ENCODE data around the gene NR1H3. TPM values are rescaled to one million over a fixed set of nuclear protein-coding genes. Genes with fewer than 3 reads are reported as not detected.

Gene NR1H3
- total and polyA plus RNA-seq, 2 donors: 26.3 to 100 TPM

DNA sequence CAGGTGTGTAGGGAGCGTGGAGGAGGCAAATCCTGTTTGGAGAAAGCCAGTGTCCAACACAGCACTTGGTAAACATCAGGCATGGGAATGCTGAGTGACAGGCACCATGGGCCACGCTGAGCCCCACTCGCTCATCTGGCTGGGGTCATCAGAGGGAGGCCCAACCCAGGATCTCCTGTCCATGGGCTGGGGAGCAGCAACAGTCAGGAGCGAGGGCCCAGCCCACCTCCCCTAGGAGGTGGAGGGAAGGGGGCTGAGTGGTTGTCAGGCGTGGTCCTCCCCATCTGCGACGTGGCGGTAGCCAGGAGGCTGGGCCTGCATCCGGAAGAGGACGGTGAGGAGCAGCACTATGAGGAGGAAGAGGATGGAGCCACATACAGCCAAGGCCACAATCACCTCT lies 17.9 kb upstream of the NR1H3 start:
- H3K9me3 ChIP-seq (ENCODE audit: control insufficient read depth in 2 of 2, insufficient read depth in 1 of 2, low read length in 1 of 2): no peaks in the 10 kb centered on the region
- no peaks in the 10 kb centered on the region for H3K27me3 ChIP-seq (ENCODE audit: control insufficient read depth in 2 of 2, insufficient read depth in 1 of 2, low read length in 1 of 2)
- WGBS: 98% methylated on average over 10 of the region's 10 CpGs
- DNase-seq (ENCODE audit: low read depth in 6 of 9, low spot score in 9 of 9): no peak
- H3K4me1 ChIP-seq (ENCODE audit: control insufficient read depth in 2 of 2, insufficient read depth in 2 of 2, low read length in 2 of 2): peaks cover 0 to 2% of the 10 kb centered on the region in 2 donors
- H3K27ac ChIP-seq (ENCODE audit: low read depth in 1 of 2, low read length in 1 of 2): no peak overlapping the region
- peaks cover 72 to 77% of the 10 kb centered on the region in 2 donors for H3K36me3 ChIP-seq (ENCODE audit: control insufficient read depth in 2 of 2, insufficient read depth in 2 of 2, low read length in 1 of 2)
- H3K4me3 ChIP-seq (ENCODE audit: low read length in 2 of 2): no peak overlapping the region

DNA sequence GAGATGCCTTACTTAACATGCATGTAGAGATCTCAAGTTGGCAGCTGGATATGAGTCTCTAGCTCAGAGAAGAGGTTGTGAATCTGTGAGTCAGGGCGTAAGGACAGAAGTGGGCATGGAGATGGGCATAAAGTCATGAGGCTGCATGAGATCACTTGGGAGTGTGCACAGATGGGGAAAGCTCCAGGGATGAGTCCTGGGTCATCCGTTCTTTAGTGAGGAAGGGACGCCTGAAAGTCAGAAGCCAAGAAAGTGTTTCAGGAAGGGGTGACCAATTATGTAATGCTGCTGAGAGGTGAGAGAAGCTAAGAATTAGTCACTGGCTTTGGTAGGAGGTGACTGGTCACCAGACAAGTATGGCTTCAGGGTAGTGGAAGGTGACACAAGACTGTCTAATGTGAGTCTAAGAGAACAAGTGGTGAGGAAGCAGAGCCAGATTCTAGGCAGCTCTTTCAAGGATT lies 15.9 kb upstream of the NR1H3 start:
- WGBS: 99% methylated on average over 3 of the region's 3 CpGs
- Histone ChIP-seq H3K4me3 (ENCODE audit: low read length in 2 of 2) (no peak overlapping the region), H3K4me1 (ENCODE audit: control insufficient read depth in 2 of 2, insufficient read depth in 2 of 2, low read length in 2 of 2) (no peaks in the 10 kb centered on the region), H3K27ac (ENCODE audit: low read depth in 1 of 2, low read length in 1 of 2) (no peak overlapping the region), H3K9me3 (ENCODE audit: control insufficient read depth in 2 of 2, insufficient read depth in 1 of 2, low read length in 1 of 2) (no peaks in the 10 kb centered on the region), H3K36me3 (ENCODE audit: control insufficient read depth in 2 of 2, insufficient read depth in 2 of 2, low read length in 1 of 2) (peaks cover 71 to 75% of the 10 kb centered on the region in 2 donors), H3K27me3 (ENCODE audit: control insufficient read depth in 2 of 2, insufficient read depth in 1 of 2, low read length in 1 of 2) (no peaks in the 10 kb centered on the region)
- DNase-seq (ENCODE audit: low read depth in 6 of 9, low spot score in 9 of 9): no peak

DNA sequence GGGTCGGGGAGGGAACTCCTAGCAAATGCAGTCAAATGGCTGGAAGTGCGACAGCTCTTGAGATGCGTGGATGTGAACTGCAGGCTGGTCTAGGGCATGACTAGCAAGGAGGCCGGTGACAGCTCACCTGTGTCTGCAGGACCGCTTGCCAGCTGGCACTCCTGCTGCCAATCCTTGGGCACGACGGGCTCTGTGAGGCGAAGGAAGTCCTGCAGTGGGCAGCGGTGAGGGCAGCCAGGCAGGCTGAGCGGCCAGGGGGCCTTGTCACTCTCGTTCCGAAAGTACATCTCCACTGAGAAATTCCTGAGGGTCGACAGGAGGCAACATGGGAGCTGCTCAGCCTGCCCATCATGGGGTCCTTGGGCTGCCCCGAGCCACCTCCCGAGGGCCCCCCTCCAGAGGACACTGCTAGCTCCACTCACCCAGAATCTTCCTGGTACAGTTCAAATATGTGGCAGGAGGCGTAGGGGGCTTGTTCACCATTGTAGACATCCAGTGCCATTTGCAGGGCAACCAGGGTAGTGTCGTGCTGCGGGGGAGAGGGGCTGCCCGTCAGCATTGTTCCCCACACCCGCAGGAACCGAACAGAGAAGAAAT lies 15.1 kb upstream of the NR1H3 start:
- Histone ChIP-seq H3K36me3 (ENCODE audit: control insufficient read depth in 2 of 2, insufficient read depth in 2 of 2, low read length in 1 of 2) (peaks cover 68 to 71% of the 10 kb centered on the region in 2 donors), H3K9me3 (ENCODE audit: control insufficient read depth in 2 of 2, insufficient read depth in 1 of 2, low read length in 1 of 2) (no peaks in the 10 kb centered on the region), H3K27me3 (ENCODE audit: control insufficient read depth in 2 of 2, insufficient read depth in 1 of 2, low read length in 1 of 2) (no peaks in the 10 kb centered on the region), H3K4me1 (ENCODE audit: control insufficient read depth in 2 of 2, insufficient read depth in 2 of 2, low read length in 2 of 2) (peaks cover 5 to 7% of the 10 kb centered on the region in 2 donors), H3K4me3 (ENCODE audit: low read length in 2 of 2) (no peak overlapping the region), H3K27ac (ENCODE audit: low read depth in 1 of 2, low read length in 1 of 2) (no peak overlapping the region)
- no peak for DNase-seq (ENCODE audit: low read depth in 6 of 9, low spot score in 9 of 9)
- WGBS: 98% methylated on average over 21 of the region's 21 CpGs

DNA sequence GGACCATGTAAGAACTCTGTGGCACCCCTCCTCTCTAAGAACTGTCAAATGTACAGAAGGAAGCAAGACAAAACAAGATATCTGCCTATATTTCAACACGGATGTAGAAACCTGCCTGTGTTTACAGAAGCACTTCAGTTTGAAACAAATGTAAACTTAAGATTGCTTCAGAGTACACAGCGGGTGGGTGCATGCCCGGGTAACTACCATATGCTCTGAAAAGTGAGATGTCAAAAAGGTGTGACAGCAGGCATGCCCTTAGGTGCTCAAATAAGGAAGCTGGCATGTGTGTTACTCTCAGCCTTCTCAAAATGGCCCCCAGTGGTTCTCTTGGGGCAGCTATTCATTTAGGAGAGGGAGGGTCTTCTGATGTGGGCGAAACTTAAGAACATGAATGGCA lies 14.3 kb upstream of the NR1H3 start:
- H3K27ac ChIP-seq (ENCODE audit: low read depth in 1 of 2, low read length in 1 of 2): no peak overlapping the region
- peaks cover 9 to 14% of the 10 kb centered on the region in 2 donors for H3K4me1 ChIP-seq (ENCODE audit: control insufficient read depth in 2 of 2, insufficient read depth in 2 of 2, low read length in 2 of 2)
- no peak overlapping the region for H3K4me3 ChIP-seq (ENCODE audit: low read length in 2 of 2)
- H3K36me3 ChIP-seq (ENCODE audit: control insufficient read depth in 2 of 2, insufficient read depth in 2 of 2, low read length in 1 of 2): peaks cover 61 to 65% of the 10 kb centered on the region in 2 donors
- 97% methylated on average over 4 of the region's 4 CpGs for WGBS
- H3K9me3 ChIP-seq (ENCODE audit: control insufficient read depth in 2 of 2, insufficient read depth in 1 of 2, low read length in 1 of 2): no peaks in the 10 kb centered on the region
- DNase-seq (ENCODE audit: low read depth in 6 of 9, low spot score in 9 of 9): no peak
- no peaks in the 10 kb centered on the region for H3K27me3 ChIP-seq (ENCODE audit: control insufficient read depth in 2 of 2, insufficient read depth in 1 of 2, low read length in 1 of 2)

GRCh38 chr11:47244448-47245350 lies 13.1 kb upstream of the NR1H3 start:
- 98% methylated on average over 23 of the region's 23 CpGs for WGBS
- no peak overlapping the region for H3K4me3 ChIP-seq (ENCODE audit: low read length in 2 of 2)
- H3K36me3 ChIP-seq (ENCODE audit: control insufficient read depth in 2 of 2, insufficient read depth in 2 of 2, low read length in 1 of 2): peaks cover 53 to 55% of the 10 kb centered on the region in 2 donors
- no peak overlapping the region for H3K27ac ChIP-seq (ENCODE audit: low read depth in 1 of 2, low read length in 1 of 2)
- H3K27me3 ChIP-seq (ENCODE audit: control insufficient read depth in 2 of 2, insufficient read depth in 1 of 2, low read length in 1 of 2): no peaks in the 10 kb centered on the region
- no peak for DNase-seq (ENCODE audit: low read depth in 6 of 9, low spot score in 9 of 9)
- peaks cover 0 to 2% of the 10 kb centered on the region in 2 donors for H3K9me3 ChIP-seq (ENCODE audit: control insufficient read depth in 2 of 2, insufficient read depth in 1 of 2, low read length in 1 of 2)
- peaks cover 14 to 20% of the 10 kb centered on the region in 2 donors for H3K4me1 ChIP-seq (ENCODE audit: control insufficient read depth in 2 of 2, insufficient read depth in 2 of 2, low read length in 2 of 2)

DNA sequence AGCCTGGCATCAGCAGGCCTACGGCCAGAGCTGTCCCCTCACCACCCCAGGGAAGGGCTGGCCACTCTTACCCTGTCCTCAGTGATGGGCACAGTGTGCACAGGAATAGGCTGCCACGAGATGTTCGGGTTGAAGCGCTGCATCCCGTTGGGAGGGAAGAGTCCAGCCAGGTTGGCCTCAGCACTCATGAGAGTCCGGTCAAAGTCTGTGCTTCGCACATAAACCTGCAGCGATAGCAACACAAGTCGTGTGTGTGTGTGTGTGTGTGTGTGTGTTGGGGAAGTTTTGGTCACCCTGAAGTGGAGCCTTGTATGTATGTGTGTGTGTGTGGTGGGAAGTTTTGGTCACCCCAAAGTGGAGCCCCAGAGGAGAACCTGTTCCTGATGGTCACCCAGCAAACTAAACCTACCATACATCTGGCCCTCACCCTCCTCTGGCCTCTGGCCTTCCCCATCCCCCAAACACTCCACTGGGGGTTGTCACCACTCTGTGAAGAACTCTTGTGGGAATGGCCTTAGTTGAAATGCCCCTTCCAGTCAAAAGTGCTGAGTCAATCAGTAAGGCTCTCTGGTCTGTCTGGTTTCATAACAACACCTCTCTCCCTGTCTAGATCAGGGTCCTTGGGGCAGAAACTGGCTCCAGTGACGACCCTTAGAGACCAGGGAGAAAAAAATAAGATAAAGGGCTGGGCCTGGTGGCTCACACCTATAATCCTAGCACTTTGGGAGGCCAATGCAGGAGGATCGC lies 12.0 kb upstream of the NR1H3 start:
- DNase-seq (ENCODE audit: low read depth in 6 of 9, low spot score in 9 of 9): no peak
- peaks cover 46 to 48% of the 10 kb centered on the region in 2 donors for H3K36me3 ChIP-seq (ENCODE audit: control insufficient read depth in 2 of 2, insufficient read depth in 2 of 2, low read length in 1 of 2)
- H3K27ac ChIP-seq (ENCODE audit: low read depth in 1 of 2, low read length in 1 of 2): no peak overlapping the region
- 95% methylated on average over 11 of the region's 11 CpGs for WGBS
- H3K9me3 ChIP-seq (ENCODE audit: control insufficient read depth in 2 of 2, insufficient read depth in 1 of 2, low read length in 1 of 2): peaks cover 0 to 2% of the 10 kb centered on the region in 2 donors
- H3K4me3 ChIP-seq (ENCODE audit: low read length in 2 of 2): no peak overlapping the region
- peaks cover 14 to 20% of the 10 kb centered on the region in 2 donors for H3K4me1 ChIP-seq (ENCODE audit: control insufficient read depth in 2 of 2, insufficient read depth in 2 of 2, low read length in 2 of 2)
- H3K27me3 ChIP-seq (ENCODE audit: control insufficient read depth in 2 of 2, insufficient read depth in 1 of 2, low read length in 1 of 2): no peaks in the 10 kb centered on the region

DNA sequence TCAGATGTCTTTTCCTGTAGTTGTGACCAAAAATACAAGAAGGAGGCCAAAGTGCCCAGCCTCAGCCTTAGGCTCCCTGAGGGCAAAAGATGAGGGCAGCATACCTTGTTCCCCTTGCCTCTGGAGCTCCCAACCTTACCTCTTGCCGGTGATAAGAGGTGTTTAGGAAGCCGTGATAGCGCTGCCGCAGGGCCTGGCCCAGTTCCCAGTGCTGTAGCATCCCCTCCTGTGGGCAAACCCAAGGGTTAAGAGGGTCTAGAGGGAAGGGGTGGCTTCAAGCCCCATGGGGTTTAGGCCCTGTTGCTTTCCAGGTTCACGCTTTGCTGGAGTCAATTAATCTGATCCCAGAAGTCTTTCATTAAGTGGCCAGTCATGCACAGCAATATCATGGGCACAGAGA lies 10.3 kb upstream of the NR1H3 start:
- no peak overlapping the region for H3K4me3 ChIP-seq (ENCODE audit: low read length in 2 of 2)
- H3K27ac ChIP-seq (ENCODE audit: low read depth in 1 of 2, low read length in 1 of 2): no peak overlapping the region
- DNase-seq (ENCODE audit: low read depth in 6 of 9, low spot score in 9 of 9): no peak
- 99% methylated on average over 5 of the region's 5 CpGs for WGBS
- H3K36me3 ChIP-seq (ENCODE audit: control insufficient read depth in 2 of 2, insufficient read depth in 2 of 2, low read length in 1 of 2): peaks cover 31% of the 10 kb centered on the region in 2 donors
- no peaks in the 10 kb centered on the region for H3K27me3 ChIP-seq (ENCODE audit: control insufficient read depth in 2 of 2, insufficient read depth in 1 of 2, low read length in 1 of 2)
- peaks cover 14 to 20% of the 10 kb centered on the region in 2 donors for H3K4me1 ChIP-seq (ENCODE audit: control insufficient read depth in 2 of 2, insufficient read depth in 2 of 2, low read length in 2 of 2)
- H3K9me3 ChIP-seq (ENCODE audit: control insufficient read depth in 2 of 2, insufficient read depth in 1 of 2, low read length in 1 of 2): peaks cover 0 to 2% of the 10 kb centered on the region in 2 donors

DNA sequence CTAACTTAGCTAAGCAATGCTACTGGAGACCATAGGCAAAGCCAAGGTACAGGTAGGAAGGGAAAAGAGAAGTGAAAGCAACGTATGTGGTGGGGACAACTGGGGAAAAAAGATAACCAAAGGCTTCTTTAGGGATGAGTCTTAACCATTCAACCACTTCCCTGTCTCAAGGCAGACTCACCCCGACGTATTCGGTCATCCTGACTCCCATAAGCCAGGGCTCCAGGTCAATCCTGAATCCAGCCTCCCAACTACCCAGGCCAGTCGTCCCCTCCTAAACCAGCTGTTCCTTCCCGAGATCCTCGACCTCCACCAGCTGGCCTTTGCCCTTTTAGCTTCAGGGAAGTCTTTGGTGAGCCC lies 9.5 kb upstream of the NR1H3 start:
- Histone ChIP-seq H3K9me3 (ENCODE audit: control insufficient read depth in 2 of 2, insufficient read depth in 1 of 2, low read length in 1 of 2) (peaks cover 0 to 2% of the 10 kb centered on the region in 2 donors), H3K36me3 (ENCODE audit: control insufficient read depth in 2 of 2, insufficient read depth in 2 of 2, low read length in 1 of 2) (peaks cover 23 to 24% of the 10 kb centered on the region in 2 donors), H3K27ac (ENCODE audit: low read depth in 1 of 2, low read length in 1 of 2) (peak overlapping the region; percentile 67 to 96), H3K4me3 (ENCODE audit: low read length in 2 of 2) (peak overlapping the region; percentile 74 to 97), H3K4me1 (ENCODE audit: control insufficient read depth in 2 of 2, insufficient read depth in 2 of 2, low read length in 2 of 2) (peaks cover 14 to 20% of the 10 kb centered on the region in 2 donors), H3K27me3 (ENCODE audit: control insufficient read depth in 2 of 2, insufficient read depth in 1 of 2, low read length in 1 of 2) (no peaks in the 10 kb centered on the region)
- no peak for DNase-seq (ENCODE audit: low read depth in 6 of 9, low spot score in 9 of 9)
- WGBS: under 1% methylated on average over 7 of the region's 7 CpGs

All from thymus (tissue), 11 donors.